ENCODE data around the gene LGMN.

Gene LGMN

DNA sequence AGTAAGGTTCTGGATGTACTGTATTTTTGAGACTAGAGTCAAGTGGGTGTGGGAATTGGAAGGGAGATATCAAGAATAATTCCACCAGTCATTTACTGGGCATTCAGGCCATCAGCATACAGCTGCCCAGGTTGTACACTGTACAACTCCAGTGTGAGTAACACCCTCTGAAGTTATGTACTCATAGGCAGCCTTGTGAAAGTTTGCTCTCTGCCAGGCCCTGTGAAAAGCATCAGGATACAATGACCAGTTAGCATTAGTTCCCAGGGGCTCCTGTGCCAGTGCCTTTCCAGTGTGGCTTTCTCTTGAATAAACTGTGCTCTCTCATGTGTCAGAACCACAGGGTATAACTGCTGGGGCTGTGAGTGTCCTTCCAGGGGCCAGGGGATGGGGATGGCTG is 89.7 kb downstream of the LGMN start:
- DNase-seq (ENCODE audit: low spot score) = no peak
- TF ChIP-seq CTCF (IDR thresholded peaks at IDR 0.05; ENCODE audit: extremely low read depth, missing control alignments) = no peak

GRCh38 chr14:92658160-92658559 is 90.3 kb downstream of the LGMN start:
- no peak for DNase-seq (ENCODE audit: low spot score)
- TF ChIP-seq CTCF (IDR thresholded peaks at IDR 0.05; ENCODE audit: extremely low read depth, missing control alignments) = no peak

DNA sequence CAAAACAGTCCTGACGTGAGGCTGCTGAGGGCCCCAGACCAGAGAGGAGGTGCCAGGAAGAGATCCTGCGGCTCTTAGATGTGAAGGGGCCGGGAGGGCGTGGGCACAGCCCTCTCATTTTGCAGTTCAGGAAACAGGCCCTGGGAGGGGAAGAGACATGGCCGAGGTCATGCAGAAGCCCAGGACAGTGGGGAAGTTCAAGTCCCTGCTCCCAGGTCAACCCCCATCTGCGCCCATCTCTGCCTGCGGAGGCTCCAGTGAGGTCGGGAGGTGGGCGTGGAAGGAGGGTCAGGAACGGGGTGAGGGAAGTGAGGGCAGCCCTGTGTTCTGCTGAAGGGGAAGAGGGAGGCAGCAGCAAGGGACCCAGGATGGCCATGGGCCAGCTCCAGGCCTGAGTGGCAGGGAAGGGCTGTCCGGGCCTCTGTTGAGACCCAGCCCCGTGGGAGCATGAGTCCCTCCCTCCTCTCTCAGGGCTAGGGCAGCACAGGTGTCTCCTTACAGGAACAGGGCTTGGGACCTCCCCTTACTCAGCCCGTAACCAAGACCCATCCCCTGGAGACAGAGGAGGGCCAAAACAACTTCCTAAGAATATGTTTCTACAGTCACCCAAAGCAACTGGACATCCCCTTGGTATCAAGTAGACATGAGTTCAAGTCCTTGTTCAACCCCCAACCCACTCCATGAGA is 90.8 kb downstream of the LGMN start:
- no peak for DNase-seq (ENCODE audit: low spot score)
- TF ChIP-seq CTCF (IDR thresholded peaks at IDR 0.05; ENCODE audit: extremely low read depth, missing control alignments) = no peak

DNA sequence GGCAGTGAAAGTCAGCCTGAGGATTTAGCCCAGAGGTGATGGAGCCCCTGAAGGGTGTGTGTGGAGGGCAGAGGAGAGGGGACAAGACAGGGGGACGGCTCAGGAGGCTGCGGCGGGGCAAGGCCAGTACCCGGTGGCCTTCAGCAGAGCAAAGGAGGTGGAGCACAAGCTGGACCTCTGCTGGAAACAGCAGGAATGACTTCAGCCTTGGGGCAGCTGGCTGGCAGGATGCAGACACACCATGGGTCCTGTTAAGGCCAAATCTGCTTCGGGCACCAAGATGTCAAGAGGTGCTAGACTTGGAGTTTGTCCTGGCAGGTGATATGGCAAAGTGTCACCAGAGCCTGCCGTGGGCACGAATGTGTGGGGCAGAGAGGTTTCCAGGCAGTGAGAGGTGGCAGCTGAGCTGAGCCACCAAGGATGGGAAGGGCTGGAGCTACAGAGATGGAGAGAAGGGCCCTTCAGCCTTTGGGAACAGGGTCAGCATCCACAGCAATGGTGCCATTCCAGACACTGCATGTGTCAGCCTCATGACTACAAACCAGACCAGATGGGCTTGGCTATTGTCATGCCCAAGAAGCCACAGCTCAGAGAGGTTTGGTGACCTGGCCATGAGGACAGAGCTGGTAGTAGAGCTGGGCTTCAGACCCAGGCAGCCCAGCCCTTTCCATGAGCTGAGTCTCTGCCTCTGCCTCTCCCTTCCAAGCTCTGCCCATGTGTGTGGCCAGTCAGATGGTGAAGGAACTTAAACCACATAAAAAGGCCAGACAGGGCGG is 91.9 kb downstream of the LGMN start:
- no peak for TF ChIP-seq CTCF (IDR thresholded peaks at IDR 0.05; ENCODE audit: extremely low read depth, missing control alignments)
- DNase-seq (ENCODE audit: low spot score) = no peak

GRCh38 chr14:92655419-92656201 is 92.8 kb downstream of the LGMN start:
- no peak for TF ChIP-seq CTCF (IDR thresholded peaks at IDR 0.05; ENCODE audit: extremely low read depth, missing control alignments)
- DNase-seq (ENCODE audit: low spot score) = no peak

DNA sequence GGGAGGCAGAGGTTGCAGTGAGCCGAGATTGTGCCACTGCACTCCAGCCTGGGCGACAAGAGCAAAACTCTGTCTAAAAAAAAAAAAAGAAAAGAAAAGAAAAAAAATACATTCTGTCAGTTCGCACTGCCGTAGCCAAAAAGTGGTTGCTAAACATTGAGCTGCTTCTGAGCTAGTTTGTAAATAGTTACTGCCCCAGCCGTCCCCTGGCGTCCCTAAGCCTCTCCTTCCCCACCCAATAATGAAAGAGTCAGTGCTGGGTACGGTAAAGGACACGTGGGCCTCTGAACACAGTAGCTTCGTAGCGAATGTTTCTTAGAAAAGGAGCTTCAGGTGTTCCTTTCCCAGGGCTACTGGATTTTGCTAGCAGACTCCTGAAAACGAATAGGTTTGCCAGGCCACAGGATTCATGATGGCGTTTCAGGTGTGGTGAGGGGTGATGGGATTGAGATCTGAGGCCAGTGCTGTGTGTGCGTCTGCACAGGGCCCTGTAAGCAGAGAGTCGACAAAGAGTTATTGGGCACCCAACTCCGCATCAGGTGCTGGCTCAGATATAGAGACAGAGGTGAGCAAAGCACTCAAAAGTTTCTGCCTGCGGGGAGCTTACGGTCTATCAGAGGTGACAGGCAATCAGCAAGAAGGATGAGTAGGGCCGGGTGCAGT is 94.1 kb downstream of the LGMN start:
- no peak for DNase-seq (ENCODE audit: low spot score)

More for the DNA sequence above, 94.1 kb downstream of the LGMN start:
- TF ChIP-seq CTCF (IDR thresholded peaks at IDR 0.05; ENCODE audit: extremely low read depth, missing control alignments) = no peak

Measured in GM20000 (cell line).